Activated T-cell treated with anti-CD3 and anti-CD28 coated beads, Interleukin-2, amount 50 U/mL, for 72 hours (primary cell): ENCODE results near the gene MCU. TPM values are rescaled to one million over a fixed set of nuclear protein-coding genes. Genes with fewer than 3 reads are reported as not detected.
"Not testable (repeated sequence)": the region's sequence is repeated elsewhere in the genome, so short reads cannot be mapped to it uniquely, and the experiment has no call there.

Source experiments
- ATAC-seq, 2 donors: fragments of 150-1000 bp; cut with Tn5 transposase; replicated peaks in 1 of 2; 2 replicates each; pipeline ENCODE4 v1.10.0; 2021; ENCODE audit warnings: moderate library complexity in 2 of 2, mild to moderate bottlenecking in 1 of 2
- DNase-seq, 2 donors: peaks; one replicate each; pipeline ENCODE4 v3.0.0; 2021 to 2022; ENCODE audit warnings: mixed read lengths in 1 of 2
- H3K27ac Mint-ChIP-seq: one replicate; pipeline ENCODE4 v1.8.0; 2022; ENCODE audit warnings: mild to moderate bottlenecking, moderate library complexity, mixed read lengths
- H3K27me3 Mint-ChIP-seq: one replicate; pipeline ENCODE4 v1.8.0; 2022; ENCODE audit warnings: low read depth, mixed read lengths
- H3K36me3 Mint-ChIP-seq, 2 donors: one replicate each; pipeline ENCODE4 v1.8.0; 2022; ENCODE audit warnings: mixed read lengths in 2 of 2, mild to moderate bottlenecking in 1 of 2; ENCODE audit not compliant: insufficient read depth in 2 of 2
- H3K4me1 Mint-ChIP-seq: one replicate; pipeline ENCODE4 v1.8.0; 2022; ENCODE audit warnings: low read depth, mixed read lengths
- H3K4me3 Mint-ChIP-seq, 2 donors: one replicate each; pipeline ENCODE4 v1.8.0; 2022; ENCODE audit warnings: mild to moderate bottlenecking in 2 of 2, mixed read lengths in 2 of 2, moderate library complexity in 2 of 2
- H3K9me3 Mint-ChIP-seq, 2 donors: one replicate each; pipeline ENCODE4 v1.8.0; 2022; ENCODE audit warnings: mixed read lengths in 2 of 2
- total RNA-seq, 2 donors: library from RNA; stranded (reverse); gene quantifications; one replicate each; pipeline ENCODE4 v1.2.3, GENCODE V29; 2022

MCU gene
- total RNA-seq, 2 donors from 2014 or later = 16.3 to 18.9 TPM

- Mint-ChIP-seq H3K36me3 (no peaks in the 10 kb centered on the region), H3K4me1 (peaks cover 19% of the 10 kb centered on the region), H3K4me3 (peak overlapping the region in 1 of 2 donors; percentile 38), H3K27me3 (no peaks in the 10 kb centered on the region), H3K9me3 (no peaks in the 10 kb centered on the region), H3K27ac (peak overlapping the region; percentile 30)
- no peak for ATAC-seq
- DNase-seq = no peak
These were observed 36.5 kb downstream of the MCU start for GRCh38 chr10:72728462-72728861.

GRCh38 chr10:72729528-72729927 lies 37.6 kb downstream of the MCU start:
- H3K27ac Mint-ChIP-seq = no peak overlapping the region
- ATAC-seq = peak; percentile 86 to 88
- peak in 1 of 2 donors; percentile 6 for DNase-seq
- H3K4me3 Mint-ChIP-seq = peak overlapping the region; percentile 31 to 60
- no peaks in the 10 kb centered on the region for H3K27me3 Mint-ChIP-seq
- H3K36me3 Mint-ChIP-seq = no peaks in the 10 kb centered on the region
- no peaks in the 10 kb centered on the region for H3K9me3 Mint-ChIP-seq
- H3K4me1 Mint-ChIP-seq = peaks cover 19% of the 10 kb centered on the region

GRCh38 chr10:72730479-72730878 lies 38.5 kb downstream of the MCU start:
- H3K4me1 Mint-ChIP-seq = peaks cover 19% of the 10 kb centered on the region
- no peak overlapping the region for H3K4me3 Mint-ChIP-seq
- ATAC-seq (no peak), DNase-seq (no peak)
- no peaks in the 10 kb centered on the region for H3K9me3 Mint-ChIP-seq
- H3K36me3 Mint-ChIP-seq = no peaks in the 10 kb centered on the region
- H3K27ac Mint-ChIP-seq = no peak overlapping the region
- no peaks in the 10 kb centered on the region for H3K27me3 Mint-ChIP-seq

GRCh38 chr10:72731916-72732419 lies 40.0 kb downstream of the MCU start:
- no peak overlapping the region for H3K27ac Mint-ChIP-seq
- H3K4me3 Mint-ChIP-seq = no peak overlapping the region
- ATAC-seq = no peak
- no peaks in the 10 kb centered on the region for H3K9me3 Mint-ChIP-seq
- no peaks in the 10 kb centered on the region for H3K27me3 Mint-ChIP-seq
- DNase-seq = no peak
- peaks cover 23% of the 10 kb centered on the region for H3K4me1 Mint-ChIP-seq
- H3K36me3 Mint-ChIP-seq = no peaks in the 10 kb centered on the region

- Mint-ChIP-seq H3K4me3 (no peak overlapping the region), H3K9me3 (no peaks in the 10 kb centered on the region), H3K27me3 (no peaks in the 10 kb centered on the region), H3K4me1 (peaks cover 23% of the 10 kb centered on the region), H3K36me3 (no peaks in the 10 kb centered on the region), H3K27ac (no peak overlapping the region)
- DNase-seq = no peak
- ATAC-seq = no peak
These were observed 40.6 kb downstream of the MCU start for GRCh38 chr10:72732521-72732920.

GRCh38 chr10:72733989-72734388 lies 42.0 kb downstream of the MCU start:
- Mint-ChIP-seq H3K27me3 (no peaks in the 10 kb centered on the region), H3K9me3 (no peaks in the 10 kb centered on the region), H3K36me3 (no peaks in the 10 kb centered on the region), H3K27ac (no peak overlapping the region), H3K4me3 (no peak overlapping the region), H3K4me1 (peaks cover 13% of the 10 kb centered on the region)
- ATAC-seq (no peak), DNase-seq (no peak)

- peak overlapping the region; percentile 15 for H3K27ac Mint-ChIP-seq
- H3K4me1 Mint-ChIP-seq = peaks cover 6% of the 10 kb centered on the region
- H3K36me3 Mint-ChIP-seq = no peaks in the 10 kb centered on the region
- ATAC-seq = no peak
- H3K9me3 Mint-ChIP-seq = no peaks in the 10 kb centered on the region
- DNase-seq = no peak
- H3K27me3 Mint-ChIP-seq = no peaks in the 10 kb centered on the region
- H3K4me3 Mint-ChIP-seq = no peak overlapping the region
These were observed 43.5 kb downstream of the MCU start for GRCh38 chr10:72735288-72735936.

GRCh38 chr10:72736176-72736827 lies 44.4 kb downstream of the MCU start:
- Mint-ChIP-seq H3K4me1 (peaks cover 9% of the 10 kb centered on the region), H3K9me3 (no peaks in the 10 kb centered on the region), H3K36me3 (no peaks in the 10 kb centered on the region), H3K27me3 (no peaks in the 10 kb centered on the region), H3K27ac (no peak overlapping the region), H3K4me3 (no peak overlapping the region)
- no peak for ATAC-seq
- DNase-seq = no peak

GRCh38 chr10:72736828-72737220 lies 44.9 kb downstream of the MCU start:
- no peaks in the 10 kb centered on the region for H3K9me3 Mint-ChIP-seq
- DNase-seq (no peak), ATAC-seq (no peak)
- no peak overlapping the region for H3K27ac Mint-ChIP-seq
- H3K4me1 Mint-ChIP-seq = peaks cover 9% of the 10 kb centered on the region
- no peak overlapping the region for H3K4me3 Mint-ChIP-seq
- no peaks in the 10 kb centered on the region for H3K36me3 Mint-ChIP-seq
- no peaks in the 10 kb centered on the region for H3K27me3 Mint-ChIP-seq

GRCh38 chr10:72737357-72737756 lies 45.4 kb downstream of the MCU start:
- not testable (repeated sequence) for H3K27me3 Mint-ChIP-seq

GRCh38 chr10:72738486-72738885 lies 46.5 kb downstream of the MCU start:
- no peak overlapping the region for H3K4me3 Mint-ChIP-seq
- peaks cover 9% of the 10 kb centered on the region for H3K4me1 Mint-ChIP-seq
- DNase-seq (no peak), ATAC-seq (no peak)
- no peak overlapping the region for H3K27ac Mint-ChIP-seq
- no peaks in the 10 kb centered on the region for H3K27me3 Mint-ChIP-seq
- H3K36me3 Mint-ChIP-seq = no peaks in the 10 kb centered on the region
- H3K9me3 Mint-ChIP-seq = no peaks in the 10 kb centered on the region

More at GRCh38 chr10:72737357-72737756, 45.4 kb downstream of the MCU start:
- ATAC-seq, H3K27ac Mint-ChIP-seq, H3K9me3 Mint-ChIP-seq, H3K4me3 Mint-ChIP-seq, H3K4me1 Mint-ChIP-seq, DNase-seq, H3K36me3 Mint-ChIP-seq: not testable (repeated sequence)

GRCh38 chr10:72740528-72740927 lies 48.6 kb downstream of the MCU start:
- peaks cover 9% of the 10 kb centered on the region for H3K4me1 Mint-ChIP-seq
- H3K9me3 Mint-ChIP-seq = no peaks in the 10 kb centered on the region
- no peak for ATAC-seq
- no peak for DNase-seq
- no peaks in the 10 kb centered on the region for H3K27me3 Mint-ChIP-seq
- H3K27ac Mint-ChIP-seq = no peak overlapping the region
- no peak overlapping the region for H3K4me3 Mint-ChIP-seq
- no peaks in the 10 kb centered on the region for H3K36me3 Mint-ChIP-seq

GRCh38 chr10:72742092-72742491 lies 50.1 kb downstream of the MCU start:
- Mint-ChIP-seq H3K4me1 (peaks cover 6% of the 10 kb centered on the region), H3K27ac (no peak overlapping the region), H3K27me3 (no peaks in the 10 kb centered on the region), H3K36me3 (no peaks in the 10 kb centered on the region), H3K9me3 (no peaks in the 10 kb centered on the region), H3K4me3 (no peak overlapping the region)
- ATAC-seq = no peak
- DNase-seq = no peak

GRCh38 chr10:72742797-72743196 lies 50.9 kb downstream of the MCU start:
- Mint-ChIP-seq H3K4me3 (no peak overlapping the region), H3K27me3 (no peaks in the 10 kb centered on the region), H3K9me3 (no peaks in the 10 kb centered on the region), H3K36me3 (no peaks in the 10 kb centered on the region), H3K4me1 (peaks cover 6% of the 10 kb centered on the region), H3K27ac (no peak overlapping the region)
- DNase-seq = no peak
- ATAC-seq = no peak
